Stomach smooth muscle (tissue), 2 donors: ENCODE measurements around the gene PDLIM7.

Source experiments
- H3K27ac ChIP-seq: one replicate; pipeline ENCODE4 v1.7.0; 2013; ENCODE audit warnings: mild to moderate bottlenecking, low read length, inconsistent platforms
- H3K27me3 ChIP-seq, 2 donors: one replicate each; pipeline ENCODE4 v1.7.0; 2013; ENCODE audit warnings: low read length in 2 of 2; ENCODE audit not compliant: insufficient read depth in 2 of 2, control insufficient read depth in 1 of 2
- H3K36me3 ChIP-seq, 2 donors: one replicate each; pipeline ENCODE4 v1.7.0; 2013; ENCODE audit warnings: low read length in 2 of 2; ENCODE audit not compliant: control insufficient read depth in 2 of 2, insufficient read depth in 2 of 2
- H3K4me1 ChIP-seq: one replicate; pipeline ENCODE4 v1.7.0; 2013; ENCODE audit warnings: low read length; ENCODE audit not compliant: control insufficient read depth, insufficient read depth
- H3K4me3 ChIP-seq, 2 donors: one replicate each; pipeline ENCODE4 v1.7.0; 2013; ENCODE audit warnings: low read length in 2 of 2
- H3K9ac ChIP-seq, 2 donors: one replicate each; pipeline ENCODE4 v1.7.0; 2013; ENCODE audit warnings: low read length in 2 of 2, mild to moderate bottlenecking in 1 of 2
- H3K9me3 ChIP-seq, 2 donors: one replicate each; pipeline ENCODE4 v1.7.0; 2013; ENCODE audit warnings: low read length in 2 of 2; ENCODE audit not compliant: control insufficient read depth in 2 of 2
- donor health status: healthy.
- donor health status: Pancreatic carcinoma.

PDLIM7 gene

DNA sequence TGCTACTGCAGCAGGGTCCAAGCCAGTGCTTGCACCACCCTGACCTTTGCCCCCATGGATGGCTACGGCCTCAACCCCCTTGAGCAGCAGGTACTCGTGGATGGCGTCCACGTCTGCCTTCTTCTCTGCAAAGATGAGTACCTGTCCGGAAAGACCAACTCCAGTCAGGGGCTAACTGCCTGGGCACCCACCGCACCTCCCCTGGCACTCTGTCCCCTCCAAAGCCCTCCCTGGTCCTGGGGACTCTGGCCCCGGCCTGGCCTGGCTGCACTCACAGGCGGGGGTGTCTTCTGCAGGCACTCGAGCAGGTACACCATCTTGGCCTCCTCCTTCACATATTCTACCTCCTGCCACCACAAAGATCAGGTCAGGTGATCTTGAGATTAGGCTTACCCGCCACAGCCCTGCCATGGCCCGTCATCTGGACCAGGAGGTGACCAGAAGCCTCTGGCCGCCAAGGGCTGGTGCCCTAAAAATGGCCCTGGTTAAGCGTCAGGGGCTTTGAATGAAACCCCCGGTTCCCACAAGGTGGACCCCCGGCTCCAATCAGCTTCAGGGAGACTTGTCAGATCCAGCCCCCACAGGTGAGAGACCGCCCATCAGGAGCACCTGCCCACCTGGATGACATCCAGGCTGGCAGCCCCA lies 15.5 kb upstream of the PDLIM7 start:
- H3K4me3 ChIP-seq = no peak overlapping the region
- peaks cover 42 to 45% of the 10 kb centered on the region in 2 donors for H3K36me3 ChIP-seq
- H3K27ac ChIP-seq = no peak overlapping the region
- H3K9me3 ChIP-seq = no peaks in the 10 kb centered on the region
- peaks cover 26% of the 10 kb centered on the region for H3K4me1 ChIP-seq
- no peak overlapping the region for H3K9ac ChIP-seq
- H3K27me3 ChIP-seq = no peaks in the 10 kb centered on the region

DNA sequence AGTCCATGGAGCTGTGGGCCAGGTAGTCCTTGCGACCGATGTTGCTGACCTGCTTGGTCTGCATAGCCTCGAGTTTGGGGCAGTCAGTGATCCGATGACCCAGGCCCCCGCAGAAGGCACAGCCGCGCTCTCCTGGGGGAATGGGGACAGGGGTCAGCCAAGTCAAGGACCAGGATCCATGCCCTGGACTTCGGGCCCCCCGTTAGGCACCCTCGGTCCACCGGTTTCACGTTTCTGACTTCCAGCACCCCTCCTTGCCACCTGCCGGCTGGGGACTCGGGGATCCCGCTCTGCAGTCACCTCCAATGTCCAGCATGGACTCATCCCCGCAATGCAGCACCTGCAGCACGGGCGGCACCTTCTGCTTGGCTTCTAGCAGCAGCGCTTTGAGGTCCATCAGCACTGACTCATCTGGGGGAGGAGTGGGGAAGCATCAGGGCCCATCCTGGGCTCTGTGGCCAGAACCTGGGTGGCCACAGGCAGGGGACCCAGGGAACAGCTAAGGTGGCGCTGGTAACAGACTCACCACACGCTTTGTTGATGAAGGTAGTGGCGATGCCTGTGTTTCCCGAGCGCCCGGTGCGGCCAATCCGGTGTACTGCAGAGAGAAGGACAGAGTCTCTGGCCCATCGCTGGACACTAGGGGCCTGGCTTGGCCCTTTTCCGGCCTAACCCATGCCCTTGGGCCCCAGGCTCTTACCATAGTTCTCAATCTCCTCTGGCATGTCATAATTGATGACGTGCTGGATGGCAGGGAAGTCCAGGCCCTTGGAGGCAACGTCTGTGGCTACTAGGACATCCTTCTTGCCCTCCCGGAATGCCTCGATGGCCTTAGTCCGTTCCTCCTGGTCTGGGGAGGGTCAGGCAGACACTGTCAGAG lies 14.6 kb upstream of the PDLIM7 start:
- Histone ChIP-seq H3K4me3 (no peak overlapping the region), H3K36me3 (peaks cover 42 to 45% of the 10 kb centered on the region in 2 donors), H3K27me3 (no peaks in the 10 kb centered on the region), H3K9me3 (no peaks in the 10 kb centered on the region), H3K9ac (no peak overlapping the region), H3K27ac (no peak overlapping the region), H3K4me1 (peaks cover 21% of the 10 kb centered on the region)

DNA sequence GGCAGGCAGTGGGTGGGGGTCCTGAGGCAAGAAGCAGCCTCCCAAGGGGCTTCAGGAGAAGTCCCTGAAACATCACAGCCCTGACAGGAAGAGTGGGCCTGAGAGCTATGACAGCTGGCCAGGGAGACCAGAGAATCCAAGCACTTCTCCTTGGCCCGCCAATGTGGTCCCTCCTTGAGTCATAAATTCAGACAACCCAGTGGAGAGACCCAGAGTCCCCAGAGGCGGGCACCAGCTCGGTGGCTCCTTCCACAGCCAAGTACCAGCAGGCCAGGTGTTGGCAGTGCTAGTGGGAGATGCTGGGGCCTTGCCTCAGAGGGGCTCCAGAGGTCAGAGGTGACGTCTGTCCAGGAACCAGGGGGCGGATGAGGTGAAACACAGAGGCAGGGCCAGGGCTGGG lies 13.8 kb upstream of the PDLIM7 start:
- H3K36me3 ChIP-seq = peaks cover 42 to 45% of the 10 kb centered on the region in 2 donors
- H3K4me3 ChIP-seq = no peak overlapping the region
- no peaks in the 10 kb centered on the region for H3K27me3 ChIP-seq
- H3K9me3 ChIP-seq = no peaks in the 10 kb centered on the region
- H3K27ac ChIP-seq = no peak overlapping the region
- H3K9ac ChIP-seq = no peak overlapping the region
- peaks cover 17% of the 10 kb centered on the region for H3K4me1 ChIP-seq

DNA sequence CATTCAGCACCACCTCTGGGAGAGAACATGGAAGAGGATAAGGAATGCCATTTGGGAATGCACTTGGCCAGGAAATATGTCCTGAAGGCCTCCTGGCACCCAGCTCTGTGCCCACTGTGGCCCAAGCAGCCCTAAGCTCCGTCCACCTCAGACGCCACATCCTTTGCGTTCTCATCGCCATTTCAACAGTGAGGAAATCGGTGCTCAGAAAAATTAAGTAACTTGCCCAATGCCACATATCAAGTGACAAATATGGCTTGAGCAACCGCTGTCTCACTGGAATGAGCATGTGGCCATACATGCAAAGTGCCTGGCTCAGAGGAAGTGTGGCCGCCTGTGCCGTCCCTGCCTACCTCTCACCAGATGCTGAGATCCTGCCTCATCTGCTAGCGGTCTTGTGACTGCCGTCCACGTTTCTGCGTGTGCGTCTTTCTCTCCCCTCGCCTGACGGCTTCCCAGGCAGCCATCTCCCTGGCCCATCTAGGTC lies 13.2 kb upstream of the PDLIM7 start:
- Histone ChIP-seq H3K27me3 (no peaks in the 10 kb centered on the region), H3K9ac (no peak overlapping the region), H3K4me1 (peaks cover 11% of the 10 kb centered on the region), H3K4me3 (no peak overlapping the region), H3K9me3 (no peaks in the 10 kb centered on the region), H3K36me3 (peaks cover 42 to 44% of the 10 kb centered on the region in 2 donors), H3K27ac (no peak overlapping the region)

DNA sequence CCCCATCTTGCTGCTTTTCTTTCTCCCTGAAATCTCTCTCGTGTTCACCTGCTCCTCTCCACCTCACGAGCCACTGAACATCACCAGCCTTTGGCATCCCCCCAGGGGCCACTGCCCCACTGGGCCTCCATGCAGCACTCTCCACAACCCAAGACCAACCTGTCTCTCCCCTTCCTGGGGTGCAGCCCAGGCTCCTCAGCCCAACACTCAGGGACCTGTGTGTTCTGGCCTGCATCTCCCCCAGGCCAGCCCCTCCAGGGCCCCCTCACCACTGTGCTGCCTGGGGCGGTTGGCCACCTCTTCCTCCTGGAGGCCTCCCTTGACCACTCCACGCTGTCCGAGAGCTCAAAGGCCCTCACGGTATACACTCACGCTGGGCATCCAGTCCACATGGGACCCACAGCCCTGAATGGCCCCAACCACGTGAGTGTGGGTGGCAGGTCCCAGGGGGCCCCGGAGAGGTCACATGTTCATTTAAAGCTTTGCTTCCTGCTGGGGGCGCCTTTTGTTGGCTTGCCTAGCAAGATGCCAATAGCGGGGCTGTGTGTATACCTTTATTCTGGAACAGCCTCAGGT lies 12.7 kb upstream of the PDLIM7 start:
- no peak overlapping the region for H3K9ac ChIP-seq
- peaks cover 7% of the 10 kb centered on the region for H3K4me1 ChIP-seq
- H3K27ac ChIP-seq = no peak overlapping the region
- H3K4me3 ChIP-seq = no peak overlapping the region
- no peaks in the 10 kb centered on the region for H3K27me3 ChIP-seq
- no peaks in the 10 kb centered on the region for H3K9me3 ChIP-seq
- peaks cover 37 to 38% of the 10 kb centered on the region in 2 donors for H3K36me3 ChIP-seq

DNA sequence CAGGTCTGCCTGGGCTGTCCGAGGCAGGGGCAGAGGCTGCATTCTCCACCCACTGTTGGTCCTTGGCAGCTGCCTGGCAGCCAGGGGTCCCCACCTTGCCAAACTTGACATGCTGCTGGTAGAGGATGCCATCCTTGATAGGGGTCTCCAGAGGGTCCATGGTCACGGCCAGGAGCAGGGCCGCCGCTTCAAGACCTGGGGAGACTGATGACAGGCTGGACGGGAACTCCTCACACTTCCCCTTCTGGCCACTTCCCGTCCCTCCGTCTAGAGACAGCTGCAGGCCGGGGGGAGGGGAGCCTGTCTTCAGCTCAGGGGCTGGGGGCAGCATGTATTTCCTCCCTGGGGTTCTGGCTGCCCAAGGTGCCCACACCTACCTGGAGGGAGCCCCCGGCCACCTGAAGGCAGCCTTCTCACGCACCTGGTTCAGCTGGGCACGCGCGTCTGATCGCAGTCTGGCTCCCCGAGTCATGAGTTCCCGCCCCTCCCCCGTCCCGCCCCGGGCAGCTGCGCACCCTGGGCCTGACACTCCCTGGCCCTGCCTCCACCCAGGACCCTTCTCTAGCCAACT lies 12.1 kb upstream of the PDLIM7 start, which contains the start of gene DOK3:
DOK3 (minus strand) TSS at position 446 of the 571 bp plus-strand sequence; CDS start at position 160, 286 bp downstream.
- no peak within 1 kb of the TSS for H3K9ac ChIP-seq
- peaks cover 31 to 34% of the 10 kb centered on the region in 2 donors for H3K36me3 ChIP-seq
- H3K9me3 ChIP-seq = no peaks in the 10 kb centered on the region
- peak within 1 kb of the TSS in 1 of 2 donors; percentile 29 for H3K4me3 ChIP-seq
- H3K27ac ChIP-seq = no peak within 1 kb of the TSS
- peaks cover 1% of the 10 kb centered on the region for H3K4me1 ChIP-seq
- no peaks in the 10 kb centered on the region for H3K27me3 ChIP-seq

DNA sequence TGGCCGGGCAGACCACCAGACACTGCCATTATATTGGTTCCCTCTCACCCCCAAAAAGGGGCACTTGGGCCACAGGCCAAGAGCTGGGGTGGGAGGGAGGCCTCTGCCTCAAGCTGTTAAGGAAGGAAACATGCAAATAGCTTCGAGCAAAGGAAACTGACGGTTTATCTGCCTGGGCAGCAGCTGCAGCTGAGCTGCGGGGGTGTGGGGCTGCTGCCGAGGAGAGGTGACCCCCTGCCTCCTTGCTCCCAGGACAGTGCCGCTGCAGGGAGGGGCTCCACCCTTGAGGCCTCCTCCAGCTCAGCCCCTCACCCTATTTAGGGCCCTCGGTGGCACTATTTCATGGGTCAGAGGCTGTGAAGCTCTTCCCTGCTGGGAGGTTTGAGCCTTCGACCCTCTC lies 11.4 kb upstream of the PDLIM7 start:
- no peaks in the 10 kb centered on the region for H3K9me3 ChIP-seq
- H3K4me1 ChIP-seq = no peaks in the 10 kb centered on the region
- H3K27me3 ChIP-seq = no peaks in the 10 kb centered on the region
- peaks cover 29 to 31% of the 10 kb centered on the region in 2 donors for H3K36me3 ChIP-seq
- no peak overlapping the region for H3K27ac ChIP-seq
- H3K4me3 ChIP-seq = peak overlapping the region in 1 of 2 donors; percentile 29
- H3K9ac ChIP-seq = no peak overlapping the region

DNA sequence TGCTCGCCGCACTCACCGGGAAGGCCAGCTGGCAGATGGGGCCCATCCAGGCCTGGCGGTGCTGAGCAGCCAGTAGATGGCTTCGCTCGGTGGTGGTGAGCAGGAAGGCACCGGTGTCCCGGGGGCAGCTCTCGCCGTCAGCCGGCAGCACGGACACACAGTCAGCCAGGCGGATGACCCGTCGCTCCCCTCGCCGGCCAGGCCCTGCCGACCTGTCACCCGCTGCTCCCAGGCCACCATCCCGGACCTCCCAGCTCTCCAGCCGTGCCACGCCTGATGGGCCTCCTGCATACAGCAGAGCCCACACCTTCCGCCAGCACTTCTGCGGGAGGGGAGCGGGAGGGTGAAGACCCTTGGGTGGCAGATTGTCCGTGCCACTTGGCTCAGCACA lies 10.8 kb upstream of the PDLIM7 start:
- no peak overlapping the region for H3K27ac ChIP-seq
- no peak overlapping the region for H3K4me3 ChIP-seq
- no peaks in the 10 kb centered on the region for H3K9me3 ChIP-seq
- H3K9ac ChIP-seq = no peak overlapping the region
- H3K36me3 ChIP-seq = peaks cover 25 to 27% of the 10 kb centered on the region in 2 donors
- no peaks in the 10 kb centered on the region for H3K27me3 ChIP-seq
- no peaks in the 10 kb centered on the region for H3K4me1 ChIP-seq

DNA sequence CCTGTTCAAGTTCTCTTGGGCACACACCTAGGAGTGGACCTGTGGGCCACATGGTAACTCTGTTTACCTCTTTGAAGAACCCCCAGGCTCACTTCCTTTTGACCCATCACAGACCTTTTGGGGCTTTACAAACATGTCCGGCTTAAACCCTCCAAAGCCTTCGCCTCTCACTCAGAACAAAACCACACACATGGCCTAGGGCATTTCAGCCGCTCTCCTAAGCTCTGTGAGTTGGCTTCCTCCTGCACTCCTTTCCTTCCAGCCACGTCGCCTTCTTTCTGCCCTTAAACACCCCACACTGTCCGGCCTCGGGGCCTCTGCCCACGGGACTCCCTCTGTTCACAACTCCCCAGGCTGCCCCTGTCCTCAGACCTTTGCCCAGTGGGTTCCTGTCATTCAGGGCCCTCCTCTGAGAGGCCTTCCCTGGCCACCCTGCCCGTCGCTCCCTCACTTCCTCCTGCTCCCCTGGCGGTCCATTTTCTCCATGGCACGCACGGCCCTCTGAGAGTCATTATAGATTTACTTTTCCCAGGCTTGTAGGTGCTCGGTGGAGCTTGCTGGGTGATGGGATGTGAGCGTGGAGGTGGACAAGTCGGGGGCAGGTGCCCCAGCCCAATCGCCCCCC lies 10.3 kb upstream of the PDLIM7 start:
- H3K27ac ChIP-seq = no peak overlapping the region
- H3K27me3 ChIP-seq = no peaks in the 10 kb centered on the region
- peaks cover 20 to 22% of the 10 kb centered on the region in 2 donors for H3K36me3 ChIP-seq
- H3K9me3 ChIP-seq = no peaks in the 10 kb centered on the region
- no peaks in the 10 kb centered on the region for H3K4me1 ChIP-seq
- H3K4me3 ChIP-seq = no peak overlapping the region
- H3K9ac ChIP-seq = no peak overlapping the region

DNA sequence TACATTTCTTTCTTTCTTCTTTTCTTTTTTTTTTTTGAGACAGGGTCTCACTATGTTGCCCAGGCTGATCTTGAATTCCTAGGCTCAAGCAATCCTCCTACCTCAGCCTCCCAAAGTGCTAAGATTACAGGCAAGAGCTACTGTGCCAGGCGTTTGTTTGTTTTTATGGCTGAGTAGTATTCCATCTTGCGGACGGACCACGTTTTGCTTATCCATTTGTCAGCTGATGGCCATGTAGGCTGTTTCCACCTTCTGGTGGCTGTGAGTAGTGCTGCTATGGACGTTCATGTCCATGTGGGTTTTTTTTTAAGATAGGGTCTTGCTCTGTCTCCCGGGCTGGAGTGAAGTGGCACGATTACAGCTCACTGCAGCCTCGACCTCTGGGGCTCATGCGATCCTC lies 9.8 kb upstream of the PDLIM7 start:
- no peak overlapping the region for H3K9ac ChIP-seq
- no peaks in the 10 kb centered on the region for H3K27me3 ChIP-seq
- H3K4me3 ChIP-seq = no peak overlapping the region
- no peaks in the 10 kb centered on the region for H3K4me1 ChIP-seq
- H3K27ac ChIP-seq = no peak overlapping the region
- H3K36me3 ChIP-seq = peaks cover 15 to 17% of the 10 kb centered on the region in 2 donors
- H3K9me3 ChIP-seq = no peaks in the 10 kb centered on the region
